Thymus (tissue), 11 donors: ENCODE data around the gene GDPD2. TPM values are rescaled to one million over a fixed set of nuclear protein-coding genes. Genes with fewer than 3 reads are reported as not detected.

Source experiments
- DNase-seq, 9 donors: peaks; one replicate each; pipeline ENCODE4 v3.0.0-alpha.2; 2013; ENCODE audit warnings: low spot score in 9 of 9, low read depth in 6 of 9, missing footprints in 1 of 9
- H3K27ac ChIP-seq, 2 donors: one replicate each; pipeline ENCODE4 v1.5.1; 2013; ENCODE audit warnings: control low read depth in 1 of 2, low read depth in 1 of 2, low read length in 1 of 2, mild to moderate bottlenecking in 1 of 2, moderate library complexity in 1 of 2
- H3K27me3 ChIP-seq, 2 donors: one replicate each; pipeline ENCODE4 v1.5.1; 2013; ENCODE audit warnings: low read length in 1 of 2; ENCODE audit not compliant: control insufficient read depth in 2 of 2, insufficient read depth in 1 of 2
- H3K36me3 ChIP-seq, 2 donors: one replicate each; pipeline ENCODE4 v1.5.1; 2013; ENCODE audit warnings: low read length in 1 of 2, mild to moderate bottlenecking in 1 of 2, moderate library complexity in 1 of 2; ENCODE audit not compliant: control insufficient read depth in 2 of 2, insufficient read depth in 2 of 2
- H3K4me1 ChIP-seq, 2 donors: one replicate each; pipeline ENCODE4 v1.5.1; 2013; ENCODE audit warnings: low read length in 2 of 2; ENCODE audit not compliant: control insufficient read depth in 2 of 2, insufficient read depth in 2 of 2
- H3K4me3 ChIP-seq, 2 donors: one replicate each; pipeline ENCODE4 v1.5.1; 2013; ENCODE audit warnings: low read length in 2 of 2, control low read depth in 1 of 2, mild to moderate bottlenecking in 1 of 2
- H3K9me3 ChIP-seq, 2 donors: one replicate each; pipeline ENCODE4 v1.5.1; 2013; ENCODE audit warnings: low read length in 1 of 2, mild to moderate bottlenecking in 1 of 2; ENCODE audit not compliant: control insufficient read depth in 2 of 2, insufficient read depth in 1 of 2
- WGBS: extraction: QIAGEN DNeasy Blood & Tissue Kit; methylation state at CpG from one replicate; pipeline ENCODE4 v1.1.7; 2013; 5-methylcytosine and 5-hydroxymethylcytosine counted together
- polyA plus RNA-seq: library from polyadenylated mRNA; stranded (reverse); fragments of 200-250 nt; gene quantifications from one replicate; pipeline ENCODE4 v1.2.3, GENCODE V29; 2013
- total RNA-seq: library from RNA; stranded (reverse); fragments of 120-200 nt; gene quantifications from one replicate; pipeline ENCODE4 v1.2.4, GENCODE V29; 2013
- donor health status: healthy.

GDPD2 gene
- total and polyA plus RNA-seq, 2 donors = 0.05 to 0.09 TPM

- Histone ChIP-seq H3K9me3 (no peaks in the 10 kb centered on the region), H3K27ac (no peak overlapping the region), H3K36me3 (no peaks in the 10 kb centered on the region), H3K4me3 (no peak overlapping the region), H3K27me3 (peaks cover 0 to 1% of the 10 kb centered on the region in 2 donors), H3K4me1 (no peaks in the 10 kb centered on the region)
- WGBS = 99% methylated on average over 2 of the region's 2 CpGs
- DNase-seq = no peak
Measured at GRCh38 chrX:70461026-70461425, 37.9 kb downstream of the GDPD2 start.

- H3K9me3 ChIP-seq = no peaks in the 10 kb centered on the region
- H3K36me3 ChIP-seq = no peaks in the 10 kb centered on the region
- H3K4me1 ChIP-seq = no peaks in the 10 kb centered on the region
- H3K27ac ChIP-seq = no peak overlapping the region
- H3K27me3 ChIP-seq = no peaks in the 10 kb centered on the region
- H3K4me3 ChIP-seq = no peak overlapping the region
- no peak for DNase-seq
Measured at GRCh38 chrX:70464051-70464450, 40.9 kb downstream of the GDPD2 start.

GRCh38 chrX:70466968-70467367, 43.9 kb downstream of the GDPD2 start:
- no peak for DNase-seq
- Histone ChIP-seq H3K9me3 (no peaks in the 10 kb centered on the region), H3K4me3 (no peak overlapping the region), H3K36me3 (no peaks in the 10 kb centered on the region), H3K27me3 (no peaks in the 10 kb centered on the region), H3K27ac (no peak overlapping the region), H3K4me1 (no peaks in the 10 kb centered on the region)

GRCh38 chrX:70468709-70469108, 45.6 kb downstream of the GDPD2 start:
- WGBS = 100% methylated on average over 1 of the region's 1 CpG
- Histone ChIP-seq H3K36me3 (no peaks in the 10 kb centered on the region), H3K9me3 (no peaks in the 10 kb centered on the region), H3K27me3 (no peaks in the 10 kb centered on the region), H3K27ac (no peak overlapping the region), H3K4me3 (no peak overlapping the region), H3K4me1 (no peaks in the 10 kb centered on the region)
- no peak for DNase-seq

- WGBS = 23% methylated on average over 3 of the region's 3 CpGs
- no peaks in the 10 kb centered on the region for H3K36me3 ChIP-seq
- no peaks in the 10 kb centered on the region for H3K4me1 ChIP-seq
- no peak overlapping the region for H3K27ac ChIP-seq
- H3K9me3 ChIP-seq = no peaks in the 10 kb centered on the region
- no peak overlapping the region for H3K4me3 ChIP-seq
- H3K27me3 ChIP-seq = no peaks in the 10 kb centered on the region
- no peak for DNase-seq
Measured at GRCh38 chrX:70470850-70471289, 47.8 kb downstream of the GDPD2 start.

GRCh38 chrX:70476166-70476933, 53.2 kb downstream of the GDPD2 start:
- no peaks in the 10 kb centered on the region for H3K36me3 ChIP-seq
- H3K4me1 ChIP-seq = no peaks in the 10 kb centered on the region
- no peaks in the 10 kb centered on the region for H3K9me3 ChIP-seq
- no peak for DNase-seq
- no peak overlapping the region for H3K27ac ChIP-seq
- H3K27me3 ChIP-seq = peaks cover 0 to 2% of the 10 kb centered on the region in 2 donors
- H3K4me3 ChIP-seq = no peak overlapping the region
- 99% methylated on average over 5 of the region's 5 CpGs for WGBS

- H3K9me3 ChIP-seq = no peaks in the 10 kb centered on the region
- peaks cover 0 to 2% of the 10 kb centered on the region in 2 donors for H3K27me3 ChIP-seq
- DNase-seq = no peak
- no peak overlapping the region for H3K4me3 ChIP-seq
- no peaks in the 10 kb centered on the region for H3K4me1 ChIP-seq
- H3K27ac ChIP-seq = no peak overlapping the region
- no peaks in the 10 kb centered on the region for H3K36me3 ChIP-seq
- WGBS = 62% methylated on average over 13 of the region's 13 CpGs
Measured at GRCh38 chrX:70476934-70477733, 54.0 kb downstream of the GDPD2 start.

GRCh38 chrX:70477734-70478075, 54.6 kb downstream of the GDPD2 start:
- no peaks in the 10 kb centered on the region for H3K4me1 ChIP-seq
- no peaks in the 10 kb centered on the region for H3K36me3 ChIP-seq
- H3K27ac ChIP-seq = no peak overlapping the region
- WGBS = 90% methylated on average over 4 of the region's 4 CpGs
- no peaks in the 10 kb centered on the region for H3K9me3 ChIP-seq
- H3K4me3 ChIP-seq = no peak overlapping the region
- peaks cover 0 to 2% of the 10 kb centered on the region in 2 donors for H3K27me3 ChIP-seq
- DNase-seq = no peak

- H3K36me3 ChIP-seq = no peaks in the 10 kb centered on the region
- DNase-seq = no peak
- peaks cover 0 to 2% of the 10 kb centered on the region in 2 donors for H3K27me3 ChIP-seq
- 98% methylated on average over 10 of the region's 10 CpGs for WGBS
- no peaks in the 10 kb centered on the region for H3K9me3 ChIP-seq
- H3K27ac ChIP-seq = no peak overlapping the region
- no peak overlapping the region for H3K4me3 ChIP-seq
- H3K4me1 ChIP-seq = no peaks in the 10 kb centered on the region
Measured at GRCh38 chrX:70478526-70479245, 55.6 kb downstream of the GDPD2 start.
